ENCODE data around the gene SPECC1.
"Not testable (repeated sequence)": the region's sequence is repeated elsewhere in the genome, so short reads cannot be mapped to it uniquely, and the experiment has no call there.

SPECC1 gene

GRCh38 chr17:20071824-20072691 is 62.9 kb downstream of the SPECC1 start:
- no peak for DNase-seq

GRCh38 chr17:20072692-20072992 is 63.5 kb downstream of the SPECC1 start:
- DNase-seq = no peak

DNA sequence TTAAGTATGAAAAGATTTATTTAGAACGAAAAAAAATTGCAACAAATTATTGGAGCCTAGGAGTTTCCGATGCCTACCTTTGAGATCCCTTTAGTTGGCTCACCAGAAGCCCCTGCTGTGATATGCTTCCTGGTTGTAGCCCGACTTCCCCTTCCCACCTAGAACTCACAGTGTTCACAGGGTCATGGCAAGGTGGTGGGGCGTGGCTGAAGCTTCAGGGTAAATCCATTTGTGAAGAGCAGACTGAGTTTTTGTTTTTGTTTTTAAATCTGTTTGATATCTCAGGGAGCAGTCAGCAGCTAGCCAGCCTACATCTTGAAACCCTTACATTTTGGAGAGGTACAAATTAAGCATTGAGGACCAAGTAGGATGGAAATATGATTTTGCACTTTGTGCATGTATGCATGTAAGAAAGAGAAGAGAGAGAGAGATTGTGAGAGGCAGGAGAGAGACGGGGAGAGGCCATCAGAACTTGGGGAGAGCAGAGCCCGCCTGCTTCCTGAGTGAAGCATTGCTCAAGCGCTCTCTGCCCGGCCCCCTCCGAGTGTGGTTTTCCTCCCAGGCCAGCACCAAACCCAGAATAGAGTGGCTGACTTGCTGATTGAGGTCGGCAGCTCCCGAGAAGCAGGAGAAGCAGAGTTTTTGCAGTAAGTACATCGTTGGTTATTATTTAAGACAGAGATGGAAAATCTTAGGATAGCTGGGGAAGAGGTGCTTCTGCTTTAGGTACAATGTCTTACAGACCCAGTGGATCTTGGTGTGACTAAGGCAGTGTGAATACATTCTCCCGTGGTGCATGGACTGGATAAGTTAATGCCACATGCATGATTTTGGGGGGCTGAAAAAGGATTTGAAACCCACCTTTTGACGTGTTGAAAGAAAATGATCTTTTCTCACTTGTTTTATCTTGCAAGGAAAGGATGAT is 64.2 kb downstream of the SPECC1 start:
- DNase-seq = no peak

- DNase-seq = no peak
Observed at GRCh38 chr17:20074001-20074400, 64.8 kb downstream of the SPECC1 start.

GRCh38 chr17:20074489-20074888 is 65.3 kb downstream of the SPECC1 start:
- DNase-seq = no peak

GRCh38 chr17:20076137-20076536 is 67.0 kb downstream of the SPECC1 start:
- not testable (repeated sequence) for DNase-seq

DNA sequence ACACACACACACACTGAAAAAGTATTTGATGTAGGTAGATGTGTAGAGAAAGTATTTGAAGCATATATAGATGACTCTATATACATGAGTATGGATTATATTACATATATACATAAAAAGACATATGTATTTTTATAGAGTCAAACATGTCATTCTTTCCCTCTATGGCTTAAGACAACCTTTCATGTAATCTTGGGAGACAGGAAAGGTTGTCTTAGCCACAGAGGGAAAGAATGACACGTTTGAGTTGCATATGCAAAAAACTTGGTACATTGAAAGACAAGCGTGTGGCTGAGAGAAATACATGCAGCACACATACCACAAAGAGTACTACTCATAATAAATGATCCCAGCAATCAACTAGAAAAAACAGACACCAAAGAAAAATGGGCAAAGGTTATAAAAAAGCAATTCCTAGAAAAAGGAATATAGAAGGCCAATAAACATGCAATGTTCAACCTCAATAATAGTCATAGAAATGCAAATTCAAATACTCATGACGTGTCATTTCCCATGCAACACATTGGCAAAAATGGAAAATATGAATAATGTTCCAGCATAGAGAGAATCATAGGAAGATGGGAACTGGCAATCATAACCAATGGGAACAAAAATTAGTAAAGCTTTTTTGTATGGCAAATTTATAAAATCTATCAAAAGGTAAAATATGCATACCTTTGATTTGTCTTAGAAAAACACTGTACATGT is 69.0 kb downstream of the SPECC1 start:
- DNase-seq = no peak

DNA sequence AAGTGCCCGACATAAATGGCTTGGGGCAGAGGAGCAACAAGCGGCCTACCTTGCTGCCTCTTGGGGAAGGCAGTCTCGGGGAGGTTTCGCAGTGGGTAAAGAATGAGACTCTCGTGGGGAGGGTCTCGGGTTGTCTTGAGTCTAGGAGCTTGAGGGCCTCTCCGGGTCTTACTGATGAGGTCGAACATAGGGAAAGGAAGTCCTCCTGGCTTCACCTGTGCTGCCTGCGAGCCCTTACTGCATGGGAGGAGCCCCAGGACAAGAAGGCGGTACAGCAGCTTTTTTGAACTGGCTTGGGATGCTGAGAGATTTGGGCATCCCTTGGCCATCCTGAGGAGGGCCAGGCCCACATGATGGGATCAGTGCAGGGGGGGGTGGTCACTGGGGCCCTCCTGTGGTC is 71.4 kb downstream of the SPECC1 start:
- no peak for DNase-seq

DNA sequence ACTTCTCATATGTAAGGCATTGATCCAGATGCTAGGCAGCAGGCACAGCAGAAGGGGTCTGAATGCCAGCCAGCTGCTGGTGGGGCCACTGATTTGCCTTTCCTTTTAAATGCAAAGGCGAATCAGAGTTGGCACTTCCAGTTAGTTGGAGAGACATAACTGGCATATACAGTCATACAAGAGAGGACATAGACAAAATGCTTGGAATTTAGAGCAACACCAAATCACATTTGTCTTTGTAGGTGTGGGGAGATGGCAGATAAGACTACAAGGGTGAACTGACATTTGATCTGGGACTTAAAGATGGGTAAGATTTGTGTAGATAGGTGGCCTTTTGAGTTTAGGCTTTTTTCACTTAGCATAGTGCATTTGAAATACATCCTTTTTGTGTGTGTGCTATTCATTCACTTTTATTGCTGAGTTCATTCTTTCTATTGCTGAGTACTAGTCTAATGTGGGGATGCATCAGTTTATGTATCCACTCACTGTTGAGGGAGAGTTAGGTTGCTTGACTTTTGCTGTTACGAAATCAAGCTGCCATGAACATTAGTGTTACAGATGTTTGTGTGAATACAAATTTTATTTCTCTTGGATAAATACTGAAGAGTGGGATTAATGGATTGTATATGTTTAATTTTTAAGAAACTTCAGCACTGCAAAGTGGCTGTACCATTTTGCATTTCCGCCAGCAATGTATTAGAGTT is 74.1 kb downstream of the SPECC1 start:
- DNase-seq = no peak

DNA sequence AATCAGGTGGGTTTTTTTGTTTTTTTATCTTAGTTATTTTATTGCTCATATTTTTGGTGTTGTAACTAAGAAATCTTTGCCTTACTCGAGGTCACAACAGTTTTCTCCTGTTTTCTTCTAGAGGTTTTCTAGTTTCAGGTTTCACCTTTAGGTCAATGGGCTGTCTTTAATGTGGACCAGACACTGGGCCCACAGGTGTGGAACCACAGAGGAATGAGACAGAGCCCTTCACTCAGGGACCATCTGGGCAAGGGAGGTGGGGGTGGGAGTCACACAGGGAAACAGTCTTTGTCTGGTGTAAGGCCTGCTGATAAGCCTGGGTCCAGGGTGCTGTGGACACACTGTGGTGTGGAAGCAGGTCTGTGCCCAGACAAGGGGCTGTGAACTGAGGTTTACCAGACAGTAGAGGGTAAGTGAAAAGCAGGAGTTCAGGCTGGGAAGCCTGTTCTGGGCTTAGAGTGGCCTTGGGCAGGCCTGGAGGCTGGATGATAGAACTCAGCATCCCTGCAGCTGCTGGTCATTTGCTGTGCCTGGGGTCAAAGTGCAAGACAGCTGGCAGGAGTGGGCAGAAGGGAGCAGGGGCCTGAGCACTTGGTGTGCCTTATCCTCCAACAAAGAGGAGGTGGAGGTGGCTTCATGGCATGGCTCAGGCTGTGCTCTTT is 75.6 kb downstream of the SPECC1 start:
- DNase-seq = no peak

DNA sequence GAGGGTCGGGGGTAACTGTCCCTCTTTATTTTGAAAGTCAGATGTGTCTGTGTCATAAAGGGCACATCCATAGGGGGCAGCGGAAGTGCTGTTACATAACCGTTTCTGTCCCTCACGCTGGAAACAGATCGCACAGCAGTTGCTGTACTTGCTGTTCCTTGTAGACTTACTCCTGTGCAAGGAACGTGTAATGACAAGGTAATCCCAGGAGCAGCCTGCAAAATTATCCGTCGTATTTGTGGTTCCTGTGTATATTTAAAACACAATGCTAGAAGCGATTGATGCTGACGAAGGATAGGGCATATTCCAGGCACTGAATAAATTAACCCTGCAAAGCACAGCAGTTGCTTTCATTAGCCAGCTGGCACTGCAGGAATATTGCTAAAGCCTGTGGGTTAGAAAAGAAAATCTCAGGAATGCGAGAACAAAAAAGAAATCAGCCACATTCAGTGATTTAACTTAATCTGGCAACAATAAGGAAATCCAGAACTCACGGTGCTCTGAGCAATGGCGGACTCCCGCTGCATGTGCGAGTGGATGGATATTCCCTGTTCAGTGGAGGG is 76.2 kb downstream of the SPECC1 start:
- no peak for DNase-seq

DNA sequence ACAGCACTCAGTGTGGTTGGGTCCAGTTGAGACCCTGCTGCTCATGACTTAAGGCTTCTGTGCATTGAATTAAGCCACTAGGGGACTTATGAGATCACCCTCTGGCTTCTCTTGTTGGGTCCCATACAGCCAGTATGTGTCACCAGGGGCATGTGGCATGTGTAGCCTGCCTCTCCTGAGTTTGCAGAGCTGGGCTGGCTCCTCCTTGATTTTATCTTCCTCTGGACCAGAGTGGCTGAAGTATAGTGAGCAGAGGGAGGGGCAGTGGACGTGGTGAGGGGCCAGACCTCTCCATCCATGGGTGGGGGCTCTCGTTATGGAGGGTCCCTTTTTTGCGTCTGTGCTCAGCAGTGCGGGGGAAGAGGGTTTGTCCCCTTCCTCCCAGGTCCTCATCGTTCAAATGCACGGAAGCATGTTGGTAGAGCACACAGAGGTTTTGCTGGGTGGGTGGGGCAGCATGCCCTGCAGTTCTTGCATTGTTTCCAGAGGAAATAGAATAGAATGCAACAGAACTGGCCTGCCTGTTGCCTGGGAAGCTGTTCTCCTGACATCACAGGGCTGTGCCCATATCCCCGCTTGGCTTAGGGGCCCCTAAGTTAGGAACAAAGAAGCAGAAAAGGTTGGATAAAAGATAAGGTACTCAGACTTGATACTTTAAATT is 77.4 kb downstream of the SPECC1 start:
- DNase-seq = no peak

DNA sequence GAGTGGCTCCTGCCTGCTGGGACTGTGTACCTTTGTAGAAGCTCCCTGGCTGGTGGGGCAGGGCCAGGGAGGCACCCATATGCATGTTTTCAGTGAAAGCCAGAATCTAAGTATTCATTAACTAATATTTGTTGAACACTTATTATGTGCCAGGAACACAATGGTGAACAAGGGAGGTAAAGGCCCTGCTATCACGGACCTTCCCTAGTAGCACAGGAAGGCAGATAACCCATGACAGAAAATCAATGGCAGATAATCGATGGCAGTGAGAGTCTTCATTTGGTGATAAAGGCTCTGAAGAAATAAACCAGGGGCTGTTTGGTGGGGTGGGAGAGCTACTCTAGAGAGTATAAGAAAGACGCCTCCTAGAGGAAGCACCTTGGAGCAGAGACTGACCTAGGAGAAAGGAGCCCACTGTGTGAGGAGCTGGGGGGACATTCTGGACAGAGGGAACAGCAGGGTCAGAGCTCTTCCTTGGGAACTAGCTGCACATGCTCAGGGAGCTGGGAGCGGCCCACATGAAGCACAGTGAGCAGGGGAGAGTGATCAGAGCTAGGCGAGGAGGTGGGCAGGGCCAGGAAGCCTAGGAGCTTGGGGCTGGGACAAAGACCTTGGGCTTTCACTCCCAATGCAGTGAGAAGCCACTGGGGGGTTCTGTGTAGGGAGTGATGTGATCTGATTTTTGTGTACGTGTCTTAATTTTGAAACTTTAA is 78.5 kb downstream of the SPECC1 start:
- DNase-seq = no peak

DNA sequence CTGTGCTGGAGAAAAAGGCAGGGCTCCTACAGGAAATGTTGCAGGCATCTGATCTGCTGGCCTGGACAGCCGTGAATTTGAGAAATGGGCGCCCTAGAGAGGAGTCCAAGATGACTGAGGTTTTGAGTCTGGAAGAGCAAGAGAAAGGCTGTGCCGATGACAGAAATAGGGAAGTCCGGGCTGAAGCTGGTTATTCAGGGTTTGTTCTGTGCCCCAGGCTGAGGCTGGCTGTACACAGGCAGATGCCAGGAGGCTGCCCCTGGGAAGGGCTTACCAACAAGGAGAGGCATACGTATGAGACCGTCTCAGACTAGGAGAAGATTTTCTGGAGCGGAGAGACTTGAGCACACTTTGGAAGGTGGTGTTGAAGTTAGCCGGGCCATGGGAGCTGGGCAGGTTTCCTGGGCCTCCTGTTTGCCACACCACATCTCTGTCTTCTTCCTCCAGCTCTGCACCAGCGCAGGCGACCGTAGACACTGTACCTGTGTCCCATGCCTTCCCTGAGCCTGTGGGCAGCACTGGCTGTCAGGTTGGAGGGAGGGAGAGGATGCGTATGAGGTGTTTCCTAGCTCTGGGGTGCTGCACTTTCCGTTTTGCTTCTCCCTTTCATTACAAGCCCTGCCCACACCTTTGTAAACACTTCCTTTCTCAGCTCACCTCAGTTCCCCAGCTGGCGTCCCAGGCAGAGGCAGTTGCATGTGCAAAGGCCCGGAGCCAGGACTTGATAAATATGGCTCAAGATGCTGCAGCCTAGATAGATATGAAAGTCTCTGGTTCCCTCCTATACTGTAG is 80.8 kb downstream of the SPECC1 start:
- no peak for DNase-seq

GRCh38 chr17:20091174-20092029 is 82.2 kb downstream of the SPECC1 start:
- DNase-seq = no peak

- no peak for DNase-seq
Observed at GRCh38 chr17:20092261-20092867, 83.2 kb downstream of the SPECC1 start.

DNA sequence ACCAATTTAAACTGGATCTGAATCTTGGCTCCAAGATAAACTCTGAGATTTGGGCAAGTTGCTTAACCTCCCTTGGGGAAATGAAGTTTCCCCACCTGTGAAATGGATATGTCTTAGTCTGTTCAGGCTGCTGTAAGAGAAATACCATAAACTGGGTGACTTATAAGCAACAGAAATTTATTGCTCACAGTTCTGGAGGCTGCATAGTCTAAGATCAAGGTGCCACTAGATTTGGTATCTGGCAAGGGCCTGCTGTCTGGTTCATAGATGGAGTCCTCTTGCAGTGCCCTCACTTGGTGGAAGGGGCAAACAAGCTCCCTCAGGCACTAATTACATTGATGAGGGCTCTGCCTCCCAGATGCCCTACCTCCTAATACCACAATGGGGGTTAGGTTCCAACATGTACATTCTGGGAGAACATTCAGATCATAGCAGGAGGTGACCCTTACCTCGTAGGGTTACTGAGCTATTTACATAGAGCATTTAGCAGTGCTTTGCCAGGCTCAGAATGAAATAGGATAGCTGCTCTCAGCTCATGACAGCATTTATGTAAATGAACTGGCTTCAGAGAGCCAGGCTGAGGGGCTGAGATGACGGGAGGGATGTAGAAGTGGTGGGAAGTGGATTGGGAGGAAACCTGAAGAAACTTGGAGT is 83.9 kb downstream of the SPECC1 start:
- DNase-seq = no peak

DNA sequence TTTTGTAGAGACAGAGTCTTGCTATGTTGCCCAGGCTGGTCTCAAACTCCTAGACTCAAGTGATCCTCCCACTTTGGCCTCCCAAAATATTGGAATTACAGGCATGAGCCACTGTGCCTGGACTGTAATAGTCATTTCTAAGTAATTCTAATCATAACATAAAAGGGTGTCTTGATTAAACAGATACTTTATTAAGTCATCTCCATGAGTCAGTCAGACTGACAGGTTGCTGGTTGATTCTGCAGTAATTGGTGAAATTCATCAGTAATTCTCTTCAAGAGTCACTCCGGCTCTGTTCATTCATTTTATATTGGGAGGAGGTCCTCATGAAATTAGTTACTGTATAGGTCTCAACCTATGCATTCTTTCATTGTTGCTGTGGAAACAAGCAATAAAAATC is 85.6 kb downstream of the SPECC1 start:
- no peak for DNase-seq

All from amniotic stem cell (primary cell).